HG02970 (cell line): Measurements from ENCODE around the gene CCDC69.
"Not testable (repeated sequence)": the region's sequence is repeated elsewhere in the genome, so short reads cannot be mapped to it uniquely, and the experiment has no call there.

Experiments
- ATAC-seq: cut with Tn5 transposase; IDR thresholded peaks from one replicate; pipeline ENCODE4 v1.9.1; 2021; ENCODE audit warnings: mild to moderate bottlenecking, moderate library complexity, moderate number of reproducible peaks; ENCODE audit not compliant: unreplicated experiment, low FRiP score

CCDC69 gene

DNA sequence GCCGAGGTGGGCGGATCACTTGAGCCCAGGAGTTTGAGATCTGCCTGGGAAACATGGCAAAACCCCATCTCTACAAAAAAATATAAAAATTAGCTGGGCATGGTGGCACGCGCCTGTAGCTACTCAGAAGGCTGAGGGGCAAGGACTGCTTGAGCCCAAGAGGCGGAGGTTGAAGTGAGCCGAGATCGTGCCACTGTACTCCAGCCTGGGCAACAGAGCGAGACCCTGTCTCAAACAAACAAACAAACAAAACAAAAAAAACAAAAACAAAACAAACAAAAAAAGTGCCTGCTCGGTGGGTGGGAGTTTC is 26.6 kb downstream of the CCDC69 start:
- ATAC-seq, result not testable (repeated sequence)

DNA sequence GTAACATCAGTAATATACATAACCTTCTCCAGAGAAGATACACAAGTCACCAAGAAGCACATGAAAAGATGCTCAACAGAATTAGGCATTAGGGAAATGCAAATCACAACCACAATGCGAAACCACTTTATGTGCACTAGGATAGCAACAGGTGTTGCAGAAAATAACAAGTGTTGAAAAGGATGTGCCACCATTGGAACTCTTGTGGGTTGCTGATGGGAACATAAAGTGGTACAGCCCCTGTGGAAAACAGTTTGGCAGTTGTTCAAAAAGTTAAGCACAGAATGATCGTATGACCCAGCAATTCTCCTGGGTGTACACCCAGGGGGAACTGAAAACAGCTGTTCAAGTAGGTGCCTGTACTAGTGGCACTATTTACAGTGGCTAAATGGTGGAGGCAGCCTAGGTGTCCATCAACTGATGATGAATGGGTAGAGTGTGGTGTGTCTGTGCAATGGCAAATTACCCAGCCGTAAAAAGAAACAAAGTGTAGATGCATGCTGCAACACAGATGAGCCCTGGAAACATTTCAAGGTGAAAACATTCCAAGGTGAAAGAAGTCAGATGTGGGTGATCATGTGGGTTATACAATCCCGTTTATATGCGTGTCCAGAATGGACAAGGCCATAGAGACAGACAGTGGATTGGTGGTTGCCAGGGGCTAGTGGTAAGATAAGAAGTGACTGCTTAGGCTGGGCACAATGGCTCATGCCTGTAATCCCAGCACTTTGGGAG is 27.2 kb downstream of the CCDC69 start:
- no peak for ATAC-seq

DNA sequence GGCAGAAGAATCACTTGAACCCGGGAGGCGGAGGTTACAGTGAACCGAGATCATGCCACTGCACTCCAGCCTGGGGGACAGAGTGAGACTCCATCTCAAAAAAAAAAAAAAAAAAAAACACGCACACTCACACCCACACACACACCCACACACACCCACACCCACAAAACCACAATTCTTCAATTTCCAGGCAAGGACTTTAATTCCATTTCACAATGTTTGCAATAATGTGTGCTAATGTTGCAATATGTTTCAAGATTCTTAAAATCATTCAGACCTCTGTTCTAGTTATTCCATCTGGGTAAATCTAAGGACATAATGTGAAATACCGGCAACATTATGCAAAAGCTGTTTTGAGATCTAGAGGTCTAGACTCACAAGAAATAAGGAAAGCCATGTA is 28.3 kb downstream of the CCDC69 start:
- ATAC-seq, result no peak

DNA sequence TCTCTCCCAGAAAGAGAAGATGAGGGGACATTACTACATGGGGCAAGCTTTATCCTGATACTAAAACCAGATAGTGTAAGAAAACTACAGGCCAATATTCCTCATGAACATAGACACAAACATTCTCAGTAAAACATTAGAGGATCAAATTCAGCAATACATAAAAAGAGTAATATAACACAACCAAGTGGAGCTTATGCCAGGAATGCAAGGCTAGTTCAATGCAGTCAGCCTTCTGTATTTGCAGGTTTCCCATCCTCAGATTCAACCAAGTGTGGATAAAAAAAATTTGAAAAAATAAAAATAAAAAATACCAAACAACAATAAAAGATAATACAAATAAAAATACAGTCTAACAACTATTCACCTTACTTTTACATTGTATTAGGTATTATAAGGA is 31.3 kb downstream of the CCDC69 start:
- no peak for ATAC-seq

DNA sequence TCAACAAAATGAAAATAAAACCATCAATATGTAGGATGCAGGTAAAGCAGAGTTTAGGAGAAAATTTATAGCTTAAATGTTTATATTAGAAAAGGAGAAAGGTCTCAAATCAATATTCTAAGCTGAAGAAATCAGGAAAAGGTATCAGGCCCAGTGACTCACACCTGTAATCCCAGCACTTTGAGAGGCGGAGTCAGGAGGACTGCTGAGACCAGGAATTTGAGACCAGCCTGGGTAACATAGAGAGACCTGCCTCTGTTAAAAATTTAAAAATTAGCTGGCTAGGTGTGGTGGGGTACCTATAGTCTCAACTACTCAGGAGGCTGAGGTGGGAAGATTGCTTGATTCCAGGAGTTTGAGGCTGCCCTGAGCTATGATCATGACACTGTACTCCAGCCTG is 32.2 kb downstream of the CCDC69 start:
- no peak for ATAC-seq

DNA sequence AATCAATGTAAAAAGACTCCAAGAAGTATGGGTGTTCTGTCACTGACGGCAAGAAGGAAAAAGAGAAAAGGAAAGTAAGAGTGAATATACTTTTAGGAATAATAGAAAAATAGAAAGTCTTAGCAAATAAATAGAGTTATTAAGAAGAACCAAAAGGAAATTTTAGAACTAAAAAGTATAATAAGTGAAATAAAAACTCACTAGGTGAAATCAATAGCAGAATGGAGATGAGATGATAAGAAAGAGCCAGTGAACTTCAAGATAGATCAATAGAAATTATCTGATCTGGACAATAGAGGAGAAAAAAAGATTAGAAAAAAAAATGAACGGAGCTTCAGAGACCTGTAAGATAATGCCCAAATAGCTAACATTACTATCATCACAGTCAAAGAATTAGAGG is 34.7 kb downstream of the CCDC69 start:
- ATAC-seq, result no peak

DNA sequence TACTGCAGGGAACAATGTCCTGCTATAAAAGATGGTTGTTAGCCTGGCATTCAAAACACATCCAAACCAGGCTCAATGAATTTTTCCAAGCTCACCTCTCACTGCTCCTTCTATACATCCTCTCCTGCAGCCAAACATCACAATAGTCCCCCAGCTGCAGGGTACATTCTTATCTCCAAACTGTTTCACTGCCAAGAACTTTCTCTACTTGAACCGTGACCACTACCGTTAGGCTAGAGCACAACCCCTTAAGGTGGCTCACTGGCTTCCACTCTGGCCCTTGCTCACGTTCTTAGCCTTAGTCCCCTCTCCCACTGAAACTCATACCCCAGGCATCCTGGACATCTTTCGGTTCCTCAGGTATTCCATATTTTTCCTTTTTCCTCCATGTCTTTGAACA is 37.4 kb downstream of the CCDC69 start:
- ATAC-seq, result no peak

DNA sequence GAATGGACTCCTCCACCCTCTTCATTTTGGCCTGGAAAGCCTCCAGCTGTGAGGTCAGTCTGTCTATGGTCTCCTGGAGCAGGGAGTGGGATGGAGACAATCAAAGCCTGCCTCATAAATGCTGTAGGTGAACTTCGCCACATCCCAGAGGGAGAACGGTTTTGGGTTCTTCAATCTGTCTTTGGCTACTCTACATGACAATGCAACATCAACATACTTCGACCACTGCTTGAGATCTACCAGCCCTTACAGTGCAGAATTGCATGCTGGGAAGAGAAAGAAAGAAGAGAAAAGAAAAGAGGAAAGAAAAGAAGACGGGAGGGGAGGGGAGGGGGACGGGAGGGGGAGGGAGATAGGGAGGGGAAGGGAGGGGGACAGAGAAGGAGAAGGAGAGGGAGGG is 37.8 kb downstream of the CCDC69 start:
- ATAC-seq, result no peak

DNA sequence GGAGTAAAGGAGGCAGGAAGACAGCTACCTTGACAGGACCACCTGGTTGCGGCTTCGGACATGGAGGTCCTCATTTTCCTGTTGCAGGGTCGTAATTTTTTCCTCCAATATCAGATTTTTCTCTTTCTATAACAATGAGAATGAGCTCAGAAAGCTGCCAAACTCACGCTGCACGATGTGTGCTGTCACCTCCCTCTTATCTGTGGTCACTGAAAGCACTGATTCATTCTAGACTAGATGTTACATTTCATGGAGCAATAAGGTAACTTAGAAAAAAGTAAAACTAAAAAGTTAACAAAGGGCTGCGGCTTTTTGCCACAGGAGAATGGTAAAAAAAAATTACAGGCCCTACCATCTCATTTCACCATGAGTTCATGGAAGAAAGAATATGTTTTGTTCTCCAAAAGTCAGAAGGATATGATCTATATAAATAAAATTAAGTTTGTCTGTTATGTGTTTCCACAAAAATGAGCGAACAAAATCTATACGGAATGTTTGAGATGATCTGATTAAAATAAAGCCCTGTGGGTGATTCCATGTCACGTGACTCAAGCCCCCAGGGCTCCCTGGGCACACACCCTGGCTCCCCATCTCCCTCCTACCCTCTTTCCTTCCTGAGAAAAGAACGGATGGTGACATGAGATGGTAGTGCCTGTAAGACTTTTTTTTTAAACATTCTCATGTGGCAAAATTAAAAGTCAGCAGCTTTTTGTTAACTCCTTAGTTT is 39.4 kb downstream of the CCDC69 start:
- ATAC-seq, result no peak

DNA sequence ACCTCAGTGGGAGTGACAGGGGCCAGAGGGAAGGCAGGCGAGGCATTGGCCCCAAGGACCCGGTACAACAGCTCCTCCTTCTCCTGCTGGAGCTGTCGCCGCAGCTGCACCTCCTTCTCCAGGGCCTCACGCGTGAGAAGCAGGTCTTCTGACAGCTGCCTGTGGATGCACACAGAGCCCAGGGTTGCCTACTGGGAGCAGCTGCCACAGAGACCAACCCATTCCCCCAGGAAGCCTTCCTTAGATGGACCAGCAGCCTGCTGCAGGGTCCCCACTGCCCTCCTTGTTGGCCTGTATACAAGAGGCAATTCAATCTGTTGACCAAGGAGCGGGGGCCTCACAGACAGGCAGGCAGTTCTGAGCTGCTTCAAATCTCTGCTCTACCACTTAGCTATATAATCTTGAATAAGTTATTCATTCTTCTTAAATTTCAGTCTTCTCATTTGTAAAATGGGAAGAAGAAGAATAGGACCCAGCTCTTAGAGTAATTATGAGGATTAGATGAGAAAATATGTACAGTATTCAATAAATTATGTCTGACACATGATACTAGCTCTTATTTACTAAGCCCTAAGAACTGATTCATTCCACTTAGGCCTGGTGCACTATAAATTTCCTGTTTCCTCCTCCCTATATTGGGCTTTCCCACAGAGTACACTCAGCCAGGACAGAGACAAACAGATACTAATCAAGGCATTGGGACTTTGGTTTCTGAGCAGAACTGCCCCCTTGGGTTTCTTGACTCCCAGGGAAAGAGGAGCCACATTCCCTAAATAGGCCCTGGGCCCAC is 40.2 kb downstream of the CCDC69 start:
- ATAC-seq, result no peak

DNA sequence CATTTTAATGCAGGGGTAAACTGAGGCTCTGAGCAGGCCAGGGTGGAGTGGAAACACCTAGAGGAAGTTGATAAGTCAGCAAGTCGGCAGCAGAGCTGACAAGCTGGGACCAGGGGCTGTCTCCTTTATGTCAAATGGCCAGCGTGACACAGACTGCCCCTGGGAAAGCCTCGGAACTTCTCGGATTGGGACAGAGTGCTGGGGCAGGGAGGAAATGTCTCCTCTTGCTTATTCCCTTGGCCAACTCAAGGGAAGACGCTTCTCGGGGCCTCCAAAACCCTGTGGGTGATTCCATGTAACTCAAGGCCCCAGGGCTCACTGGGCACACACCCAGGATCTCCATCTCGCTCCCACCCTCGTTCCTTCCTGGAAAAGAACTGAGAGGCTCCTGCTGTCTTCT is 40.9 kb downstream of the CCDC69 start:
- ATAC-seq, result no peak

DNA sequence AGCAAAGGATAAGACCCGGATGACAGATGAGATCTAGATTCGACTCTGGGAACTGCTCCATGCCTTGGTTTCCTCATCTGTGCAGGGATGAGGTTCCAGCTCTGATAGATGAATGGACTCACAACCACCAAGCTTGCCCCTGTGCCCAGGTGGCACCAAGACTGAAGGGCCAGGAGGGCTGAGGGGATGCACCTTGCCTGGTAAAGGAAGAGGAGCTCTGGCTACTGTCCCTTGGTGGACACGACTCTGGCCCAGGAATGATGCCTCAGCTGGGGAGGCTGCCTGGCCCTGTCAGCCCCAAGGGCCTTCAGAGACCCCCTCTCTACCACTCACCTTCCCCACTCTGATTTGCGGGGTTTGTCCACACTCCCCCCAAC is 41.4 kb downstream of the CCDC69 start:
- no peak for ATAC-seq

DNA sequence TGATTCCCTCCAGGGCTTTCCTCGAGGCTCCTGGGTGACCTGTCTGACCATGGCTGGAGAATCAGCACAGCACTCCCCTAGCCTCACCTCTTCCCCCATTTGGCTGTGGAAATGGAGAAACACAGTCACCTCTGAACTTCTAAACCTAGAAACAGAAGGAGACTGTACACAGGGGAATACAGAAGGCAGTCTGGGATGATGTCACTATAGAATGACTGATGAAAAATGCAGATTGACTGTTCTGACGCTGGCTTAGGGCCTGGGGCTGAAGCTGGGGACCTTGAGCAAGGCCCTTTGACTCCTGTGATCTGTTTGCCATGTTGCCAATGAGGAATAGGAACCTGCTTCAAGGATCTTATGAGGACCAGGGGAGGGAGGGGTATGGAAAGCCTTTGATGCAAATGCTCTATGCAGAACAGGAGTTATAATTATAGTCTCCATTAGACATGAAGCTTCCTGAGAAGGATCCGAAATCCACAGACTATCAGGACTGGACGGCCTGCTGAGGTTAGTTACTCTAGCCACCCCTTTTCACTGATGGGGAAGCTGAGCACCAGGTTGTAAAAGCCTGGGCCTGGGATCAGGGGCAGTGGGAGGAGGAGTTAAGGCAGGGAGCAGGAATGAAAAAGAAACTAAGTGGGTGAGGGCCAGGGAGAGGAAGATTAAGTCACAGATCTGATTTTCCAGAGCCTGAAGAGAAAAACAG is 41.9 kb downstream of the CCDC69 start:
- no peak for ATAC-seq

DNA sequence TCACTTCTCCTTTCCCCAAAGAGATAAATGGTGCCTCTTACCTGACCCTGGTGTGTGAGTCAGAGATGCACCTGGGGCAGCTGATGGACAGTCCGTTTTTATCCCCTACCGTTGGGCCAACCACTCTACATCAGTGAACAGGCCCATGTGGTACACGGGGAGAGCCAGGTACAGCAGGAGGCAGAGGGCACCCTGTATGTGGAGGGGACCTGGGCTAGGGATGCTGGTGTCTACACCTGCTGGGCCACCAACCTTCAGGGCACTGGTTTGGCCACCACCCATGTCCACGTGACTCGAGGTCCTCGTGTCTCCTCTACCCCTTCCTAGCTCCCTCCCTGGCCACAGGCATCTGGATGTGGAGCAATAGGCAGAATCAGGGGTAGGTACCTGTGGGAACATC is 43.6 kb downstream of the CCDC69 start:
- no peak for ATAC-seq

DNA sequence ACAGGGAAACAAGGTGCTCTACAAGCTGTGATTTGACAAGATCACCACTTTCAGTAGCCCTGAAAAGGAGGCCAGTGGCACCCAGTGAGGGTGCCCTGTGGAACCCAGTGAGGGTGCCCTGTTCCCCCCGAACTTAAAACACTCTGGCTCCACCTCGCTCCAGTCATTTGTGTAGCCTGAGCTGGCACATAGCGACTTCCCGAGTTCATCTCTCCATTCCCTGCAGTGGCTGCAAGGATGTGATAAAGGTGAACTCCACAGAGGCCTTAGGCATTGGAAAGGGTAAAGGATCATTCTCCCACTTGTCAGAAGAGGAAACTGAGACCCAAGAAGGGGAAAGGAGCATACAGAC is 44.4 kb downstream of the CCDC69 start:
- no peak for ATAC-seq

DNA sequence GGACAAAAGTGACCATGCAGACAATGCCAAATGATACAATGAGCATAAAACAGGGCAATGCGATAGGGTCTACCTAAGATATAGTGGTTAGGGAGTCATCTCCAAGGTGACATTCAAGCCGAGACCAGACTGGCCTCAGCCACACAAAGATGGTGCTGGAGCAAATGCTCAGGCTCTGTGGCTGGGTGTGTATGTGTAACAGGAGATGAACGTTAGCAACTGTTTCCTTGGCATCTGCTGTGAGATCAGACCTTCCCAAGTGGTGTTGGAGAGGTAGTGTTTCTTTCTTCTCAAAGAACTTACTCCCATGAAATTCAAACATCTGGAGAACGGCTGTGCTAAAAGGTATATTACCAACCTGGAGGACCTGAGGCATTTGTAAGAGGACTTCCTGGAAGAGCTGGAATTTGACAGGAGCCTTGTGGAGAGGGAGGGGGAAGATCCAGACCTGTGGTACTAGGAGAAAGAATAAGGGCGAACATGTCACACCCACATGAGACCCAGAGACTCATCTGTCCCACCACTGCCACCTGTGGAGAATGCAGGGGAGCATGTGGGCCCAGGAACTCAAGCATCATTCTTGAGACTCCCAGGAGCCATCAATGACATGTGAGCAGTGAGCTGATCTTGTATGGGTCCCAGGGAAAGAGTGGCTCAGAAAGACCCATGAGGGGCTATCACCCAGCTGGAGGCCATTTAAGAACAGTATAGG is 45.0 kb downstream of the CCDC69 start:
- ATAC-seq, result no peak

DNA sequence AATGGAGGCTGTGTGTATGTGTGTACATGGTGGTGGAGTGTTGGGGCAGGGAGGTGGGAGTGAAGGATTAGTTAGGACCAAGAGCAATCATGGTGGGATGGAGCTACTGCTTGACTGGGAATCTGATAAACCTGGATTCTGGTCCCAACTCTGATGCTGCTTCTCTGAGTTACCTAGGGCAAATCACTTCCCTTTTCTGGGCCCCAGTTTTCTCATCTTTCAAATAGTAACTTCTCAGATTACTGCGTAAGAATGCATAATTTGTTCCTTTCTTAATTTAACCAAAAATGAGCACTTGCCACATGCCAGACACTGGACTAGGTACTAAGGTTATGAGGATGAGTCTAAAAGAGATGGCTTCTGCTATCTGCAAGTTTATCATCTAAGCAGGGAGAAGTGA is 45.5 kb downstream of the CCDC69 start:
- ATAC-seq, result no peak

DNA sequence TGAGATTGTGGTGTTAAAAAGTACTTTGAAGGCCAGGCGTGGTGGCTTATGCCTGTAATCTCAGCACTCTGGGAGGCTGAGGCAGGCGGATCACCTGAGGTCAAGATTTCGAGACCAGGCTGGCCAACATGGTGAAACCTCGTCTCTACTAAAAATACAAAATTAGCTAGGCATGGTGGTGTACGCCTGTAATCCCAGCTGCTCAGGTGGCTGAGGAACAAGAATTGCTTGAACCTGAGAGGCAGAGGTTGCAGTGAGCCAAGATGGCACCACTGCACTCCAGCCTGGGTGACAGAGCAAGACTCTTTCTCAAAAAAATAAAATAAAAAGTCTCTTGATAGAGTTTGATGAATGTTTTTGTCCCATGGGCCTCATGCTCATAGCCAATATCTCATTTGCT is 47.6 kb downstream of the CCDC69 start:
- ATAC-seq, result not testable (repeated sequence)

DNA sequence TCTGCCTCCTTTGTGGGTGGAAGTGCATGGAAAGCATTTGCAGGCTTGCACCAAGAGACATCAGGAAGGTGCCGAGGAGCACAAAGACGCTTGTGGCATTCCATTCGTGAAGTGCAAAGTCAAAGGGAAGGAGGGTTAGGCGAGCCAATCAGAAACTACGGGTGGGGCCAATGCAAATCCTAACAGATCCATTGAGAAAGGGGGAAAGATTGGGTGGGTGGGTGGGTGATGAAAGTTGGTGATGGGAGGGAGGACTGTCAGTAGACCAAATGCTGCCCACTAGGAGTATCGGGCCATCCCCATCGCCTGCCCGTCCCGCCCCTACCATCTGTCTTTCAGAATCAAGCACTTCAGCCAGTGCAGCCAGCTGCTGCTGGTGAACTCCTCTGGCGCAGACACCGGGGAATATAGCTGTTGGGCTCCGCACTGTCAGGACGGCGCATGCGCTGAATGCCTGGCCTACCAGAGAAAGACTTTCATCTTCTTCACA is 49.2 kb downstream of the CCDC69 start:
- no peak for ATAC-seq
